PC-9 (cell line): ENCODE results near the gene PPP2R3B.

Experiments used
- CTCF ChIP-seq: fragments of 200-600 bp; sonication (generic); conservative IDR thresholded peaks from 2 replicates; pipeline ENCODE4 v1.6.1; 2017; ENCODE audit warnings: mixed run types, antibody characterized with exemption, mild to moderate bottlenecking, moderate library complexity
- EZH2 ChIP-seq: fragments of 200-600 bp; sonication (generic); IDR thresholded peaks from 2 replicates; pipeline ENCODE4 v1.8.0; 2017; ENCODE audit warnings: antibody characterized with exemption, low read depth

- TF ChIP-seq EZH2 (no peak), CTCF (no peak)
Measured at GRCh38 chrX:310621-311155, 76.0 kb downstream of the PPP2R3B start.
